Central memory CD4-positive, alpha-beta T cell (primary cell): ENCODE data around the gene PPP2R3A.
A peak's percentile ranks its signal among the peaks of the same experiment; 100 is the strongest.
"Not testable (repeated sequence)": the region's sequence is repeated elsewhere in the genome, so short reads cannot be mapped to it uniquely, and the experiment has no call there.

Source experiments
- DNase-seq: peaks from one replicate; pipeline ENCODE4 v3.0.0; 2022

PPP2R3A gene

DNA sequence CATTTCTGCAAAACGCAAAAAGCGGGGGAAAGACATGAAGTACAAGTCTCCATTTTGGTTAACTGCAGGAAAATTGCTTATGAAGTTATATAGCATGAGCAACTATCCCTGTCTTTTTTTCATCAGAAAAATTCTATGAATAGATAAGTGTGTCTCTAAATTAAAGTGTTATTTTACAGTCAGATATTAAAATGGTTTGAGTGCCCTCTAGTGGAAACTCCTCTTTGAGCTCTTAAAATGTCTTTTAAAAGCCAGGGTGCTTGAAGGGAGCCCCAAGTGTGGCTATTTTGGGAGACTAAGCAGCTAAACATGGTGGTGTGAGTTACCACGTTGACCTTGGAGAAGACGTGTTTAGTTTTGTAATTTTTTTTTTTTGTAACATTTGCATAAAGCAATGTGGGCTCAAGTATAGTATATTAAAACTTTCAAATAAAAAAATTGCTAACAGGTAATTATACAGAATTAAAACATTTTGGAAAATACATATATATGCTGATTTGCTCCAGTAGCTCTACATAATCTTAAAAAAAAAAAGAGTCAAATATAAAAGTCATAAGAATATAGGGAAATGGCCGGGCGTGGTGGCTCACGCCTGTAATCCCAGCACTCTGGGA lies 77.2 kb downstream of the PPP2R3A start:
- DNase-seq, result peak; percentile 6

- no peak for DNase-seq
Observed at GRCh38 chr3:136044980-136045745, 79.6 kb downstream of the PPP2R3A start.

GRCh38 chr3:136048068-136048467 lies 82.5 kb downstream of the PPP2R3A start:
- DNase-seq, result no peak

DNA sequence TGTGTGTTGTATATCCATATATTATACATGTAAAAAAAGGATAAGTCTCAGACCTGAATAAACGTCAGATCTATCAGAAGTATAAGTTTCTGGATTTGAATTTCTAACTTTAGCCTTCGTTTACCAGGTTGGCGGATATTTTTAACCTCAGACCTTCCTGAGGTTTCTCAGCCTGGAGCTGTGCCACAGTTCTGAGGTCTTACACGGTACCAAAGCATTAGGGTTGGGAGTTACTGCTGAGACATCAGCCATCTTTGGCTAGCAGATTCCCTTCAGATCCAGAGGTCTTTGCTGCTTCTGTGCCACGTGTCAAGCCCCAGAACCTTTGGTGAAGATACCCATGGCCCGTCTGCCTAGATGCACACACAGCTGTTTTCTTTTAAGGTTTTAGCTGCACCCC lies 84.7 kb downstream of the PPP2R3A start:
- DNase-seq, result no peak

GRCh38 chr3:136055491-136055890 lies 90.0 kb downstream of the PPP2R3A start:
- no peak for DNase-seq

GRCh38 chr3:136067211-136067610 lies 101.7 kb downstream of the PPP2R3A start:
- DNase-seq, result no peak

- no peak for DNase-seq
Observed at GRCh38 chr3:136068708-136069107, 103.2 kb downstream of the PPP2R3A start.

GRCh38 chr3:136069933-136070332 lies 104.4 kb downstream of the PPP2R3A start:
- no peak for DNase-seq

GRCh38 chr3:136070334-136070733 lies 104.8 kb downstream of the PPP2R3A start:
- DNase-seq, result no peak

DNA sequence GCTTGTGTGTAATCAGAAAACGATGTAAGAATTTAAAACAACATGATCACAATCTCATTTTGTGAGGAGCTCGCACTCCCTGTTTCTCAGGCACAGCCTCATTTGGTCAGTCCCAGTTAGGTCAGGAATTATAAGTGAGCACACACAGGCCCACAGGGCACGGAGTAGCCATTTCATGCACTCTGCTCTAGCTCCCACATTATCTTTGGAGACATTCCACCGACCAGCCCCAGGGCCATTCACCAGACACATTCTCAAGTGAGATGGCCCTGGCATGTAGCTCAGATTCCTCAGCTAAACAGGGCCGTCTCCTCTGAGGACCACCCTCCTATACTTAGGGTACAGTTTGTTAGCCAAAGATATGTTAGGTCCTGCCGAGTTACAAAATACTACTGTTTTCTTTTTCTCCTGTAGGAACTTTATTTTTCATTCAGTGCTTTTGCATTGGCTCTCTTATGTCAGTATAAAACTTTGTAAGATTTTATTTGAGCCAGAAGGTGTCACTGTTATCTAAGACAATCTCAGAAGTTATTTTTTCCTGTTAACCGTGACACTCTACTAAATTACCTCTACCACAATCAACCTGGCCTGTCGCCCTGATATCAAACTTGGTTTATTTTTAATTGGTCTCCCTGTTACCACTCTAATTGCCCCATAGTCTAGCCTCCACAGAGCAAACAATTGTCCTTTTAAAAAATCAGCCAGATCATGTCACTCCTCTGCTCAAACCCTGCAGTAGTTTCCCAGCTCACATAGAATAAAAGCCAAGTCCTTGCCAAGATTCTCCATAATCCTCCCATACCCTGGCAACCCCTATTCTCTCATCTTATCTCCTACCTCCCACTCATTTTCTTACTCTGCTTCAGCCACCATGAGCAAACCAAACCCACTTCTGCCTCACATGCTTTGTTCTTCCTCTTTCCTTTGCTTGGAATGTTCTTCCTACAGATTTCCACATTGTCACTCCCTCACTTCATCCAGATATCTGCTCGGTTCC lies 105.7 kb downstream of the PPP2R3A start:
- no peak for DNase-seq

GRCh38 chr3:136074546-136075170 lies 109.1 kb downstream of the PPP2R3A start:
- no peak for DNase-seq

GRCh38 chr3:136075218-136075808 lies 109.8 kb downstream of the PPP2R3A start:
- DNase-seq, result peak; percentile 61

GRCh38 chr3:136075811-136076210 lies 110.3 kb downstream of the PPP2R3A start:
- DNase-seq, result no peak

DNA sequence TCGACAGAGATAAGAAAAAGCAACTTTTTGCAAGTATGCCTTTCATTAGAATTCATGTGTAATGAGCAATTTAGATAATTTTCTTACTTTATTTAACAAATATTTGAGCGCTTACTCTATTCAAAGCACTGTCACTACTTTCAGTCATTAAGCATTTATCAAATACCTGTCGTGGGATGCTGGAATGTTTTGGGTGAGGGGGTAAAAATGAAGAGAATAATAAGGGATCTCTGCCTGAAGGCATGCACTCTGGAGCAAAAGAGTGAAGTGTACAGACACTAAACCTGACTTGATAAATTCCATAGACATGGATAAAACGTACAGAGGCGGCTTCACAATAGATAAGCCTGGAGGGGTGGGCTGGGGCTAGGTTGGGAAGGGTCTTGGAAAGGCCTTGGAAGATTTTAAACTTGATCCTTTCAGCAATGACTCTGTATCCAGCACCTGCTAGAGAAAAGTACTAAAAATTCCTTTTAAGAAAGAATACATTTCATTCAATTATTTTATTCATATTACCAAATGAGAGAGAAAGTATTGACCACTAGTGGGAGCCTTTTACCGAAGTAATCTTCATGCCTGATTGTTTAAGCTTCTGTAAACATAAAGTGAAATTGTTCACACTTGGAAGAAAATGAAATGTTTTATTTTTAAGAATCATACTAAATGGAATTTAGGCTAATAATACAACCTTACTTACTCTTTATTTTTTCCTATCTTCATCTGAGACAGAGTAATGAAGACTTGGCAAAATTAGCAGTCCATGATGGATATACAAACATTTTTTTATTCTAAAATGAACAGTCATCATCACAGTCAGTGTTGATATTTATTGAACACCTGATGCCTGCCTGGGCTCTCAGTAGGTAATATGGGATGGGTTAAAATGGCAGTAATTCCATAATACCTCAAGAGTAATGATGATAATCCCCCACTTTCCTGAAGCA lies 113.2 kb downstream of the PPP2R3A start:
- DNase-seq, result no peak

DNA sequence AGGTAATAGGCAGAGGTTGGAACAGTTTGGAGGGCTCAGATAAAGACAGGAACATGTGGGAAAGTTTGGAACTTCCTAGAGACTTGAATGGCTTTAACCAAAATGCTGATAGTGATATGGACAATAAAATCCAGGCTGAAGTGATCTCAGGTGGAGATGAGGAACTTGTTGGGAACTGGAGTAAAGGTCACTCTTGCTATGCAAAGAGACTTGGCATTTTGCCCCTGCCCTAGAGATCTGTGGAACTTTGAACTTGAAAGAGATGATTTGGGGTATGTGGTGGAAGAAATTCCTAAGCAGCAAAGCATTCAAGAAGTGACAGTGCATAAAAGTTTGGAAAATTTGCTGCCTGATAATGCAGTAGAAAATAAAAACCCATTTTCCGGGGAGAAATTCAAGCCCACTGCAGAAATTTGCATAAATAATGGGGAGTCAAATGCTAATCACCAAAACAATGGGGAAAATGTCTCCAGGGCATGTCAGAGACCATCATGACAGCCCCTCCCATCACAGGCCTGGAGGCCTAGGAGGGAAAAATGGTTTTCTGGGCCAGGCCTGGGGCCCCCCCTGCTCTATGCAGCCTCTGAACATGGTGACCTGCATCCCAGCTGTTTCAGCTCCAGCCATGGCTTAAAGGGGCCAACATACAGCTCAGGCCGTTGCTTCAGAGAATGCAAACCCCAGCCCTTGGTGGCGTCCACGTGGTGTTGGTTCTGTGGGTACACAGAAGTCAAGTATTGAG lies 118.3 kb downstream of the PPP2R3A start:
- DNase-seq, result not testable (repeated sequence)

DNA sequence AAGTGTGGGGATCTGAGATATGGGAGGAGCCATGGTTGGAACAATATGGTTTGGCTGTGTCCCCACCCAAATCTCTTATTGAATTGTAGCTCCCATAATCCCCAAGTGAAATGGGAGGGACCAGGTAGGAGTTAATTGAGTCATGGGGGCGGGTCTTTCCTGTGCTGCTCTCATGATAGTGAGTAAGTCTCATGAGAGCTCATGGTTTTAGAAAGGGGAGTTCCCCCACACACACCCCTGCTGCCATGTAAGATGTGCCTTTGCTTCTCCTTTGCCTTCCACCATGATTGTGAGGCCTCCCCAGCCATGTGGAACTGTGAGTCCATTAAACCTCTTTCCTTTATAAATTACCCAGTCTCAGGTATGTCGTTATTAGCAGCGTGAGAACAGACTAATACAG lies 119.5 kb downstream of the PPP2R3A start:
- not testable (repeated sequence) for DNase-seq

DNA sequence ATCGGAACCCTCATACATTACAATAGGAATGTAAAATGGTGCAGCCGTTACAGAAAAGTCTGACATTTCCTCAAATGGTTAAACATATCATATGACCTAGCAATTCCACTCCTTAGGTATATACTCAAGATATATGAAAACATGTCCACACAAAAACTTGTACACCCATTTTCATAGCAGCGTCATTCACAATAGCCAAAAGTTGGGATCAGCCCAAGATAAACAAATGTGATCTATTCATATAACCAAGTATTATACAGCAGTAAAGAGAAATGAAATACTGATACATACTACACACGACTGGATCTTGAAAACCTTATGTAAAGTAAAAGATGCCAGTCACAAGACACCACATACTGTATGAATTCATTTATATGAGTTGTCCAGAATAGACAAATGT lies 128.2 kb downstream of the PPP2R3A start:
- DNase-seq, result no peak

DNA sequence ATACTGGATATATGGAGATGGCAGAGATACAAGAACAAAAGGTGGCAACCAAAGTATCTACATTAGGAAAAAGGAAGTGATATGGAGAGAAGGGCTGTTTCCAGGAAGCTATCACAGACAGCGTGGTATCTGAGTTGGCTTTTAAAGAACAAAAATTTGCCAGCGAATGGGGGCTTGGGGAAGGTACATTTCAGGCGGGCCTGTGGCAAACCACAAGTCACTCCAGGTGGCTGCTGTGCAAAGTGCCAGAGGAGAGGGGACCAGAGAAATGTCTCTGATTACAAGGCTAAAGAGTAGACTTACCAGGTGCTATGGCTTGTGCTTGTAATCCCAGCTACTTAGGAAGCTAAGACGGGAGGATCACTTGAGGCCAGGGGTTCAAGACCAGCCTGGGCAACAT lies 139.5 kb downstream of the PPP2R3A start:
- DNase-seq, result no peak

GRCh38 chr3:136106101-136106500 lies 140.6 kb downstream of the PPP2R3A start:
- no peak for DNase-seq

DNA sequence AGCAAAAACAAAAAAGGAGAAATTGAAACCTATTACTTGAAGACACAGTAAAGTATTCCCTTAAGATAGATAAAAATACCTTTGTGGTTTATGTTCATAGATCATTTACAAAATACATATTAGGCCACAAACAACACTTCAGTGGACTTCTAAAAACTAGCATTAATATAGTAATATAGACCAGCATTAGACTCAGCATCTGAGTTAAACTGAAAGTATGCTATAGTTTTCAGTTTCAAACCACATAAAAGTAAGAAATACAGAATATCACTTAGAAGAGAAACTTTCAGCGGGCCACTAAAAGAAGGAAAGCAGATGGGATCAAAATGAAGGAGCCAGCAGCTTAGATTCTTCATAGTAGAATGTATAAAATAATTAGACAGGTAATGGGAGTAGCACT lies 144.0 kb downstream of the PPP2R3A start:
- no peak for DNase-seq
